Upper lobe of left lung (tissue), 6 donors: Measurements from ENCODE around the gene PPM1H. TPM values are rescaled to one million over a fixed set of nuclear protein-coding genes. Genes with fewer than 3 reads are reported as not detected.

Source experiments
- ATAC-seq, 2 donors: fragments of 200-7000 bp; cut with Tn5 transposase; one replicate each; pipeline ENCODE4 v1.9.1; 2022; ENCODE audit warnings: mild to moderate bottlenecking in 2 of 2, moderate library complexity in 2 of 2; ENCODE audit not compliant: low FRiP score in 2 of 2
- DNase-seq, 2 donors: peaks; one replicate each; pipeline ENCODE4 v3.0.0-alpha.2; 2019 to 2020
- H3K27ac ChIP-seq, 4 donors: fragments of 200-600 bp; sonication (generic); one replicate each; pipeline ENCODE4 v1.5.1; 2016 to 2019
- H3K27me3 ChIP-seq, 4 donors: fragments of 200-600 bp; sonication (generic); one replicate each; pipeline ENCODE4 v1.5.1; 2017 to 2019
- H3K36me3 ChIP-seq, 4 donors: fragments of 200-600 bp; sonication (generic); one replicate each; pipeline ENCODE4 v1.5.1; 2016 to 2019
- H3K4me1 ChIP-seq, 4 donors: fragments of 200-600 bp; sonication (generic); one replicate each; pipeline ENCODE4 v1.5.1; 2018 to 2019
- H3K4me3 ChIP-seq, 4 donors: fragments of 200-600 bp; sonication (generic); one replicate each; pipeline ENCODE4 v1.5.1; 2017 to 2019; ENCODE audit warnings: mild to moderate bottlenecking in 2 of 4, moderate library complexity in 1 of 4
- H3K9me3 ChIP-seq, 4 donors: fragments of 200-600 bp; sonication (generic); one replicate each; pipeline ENCODE4 v1.5.1; 2018 to 2019
- CTCF ChIP-seq, 6 experiments: fragments of 450-650 bp in 4 of 6; fragments of 200-600 bp in 2 of 6; sonication (generic) in 2 of 6; IDR thresholded peaks; one replicate each; pipeline ENCODE4 v1.5.1; 2016 to 2019; ENCODE audit warnings: antibody characterized with exemption in 6 of 6
- EP300 ChIP-seq, 4 donors: sonication (generic); formaldehyde crosslinking; IDR thresholded peaks; one replicate each; pipeline ENCODE4 v1.5.1; 2017; ENCODE audit warnings: antibody characterized with exemption in 4 of 4, control low read depth in 2 of 4
- POLR2A ChIP-seq, 4 donors: fragments of 450-650 bp; IDR thresholded peaks; one replicate each; pipeline ENCODE4 v1.5.1; 2016 to 2017; ENCODE audit warnings: antibody characterized with exemption in 4 of 4, mild to moderate bottlenecking in 2 of 4
- POLR2AphosphoS5 ChIP-seq, 2 donors: sonication (generic); formaldehyde crosslinking; IDR thresholded peaks; one replicate each; pipeline ENCODE4 v1.5.1; 2017; ENCODE audit warnings: antibody characterized with exemption in 2 of 2
- WGBS, 2 donors: methylation state at CpG; one replicate each; pipeline ENCODE4 v1.1.5; 2017 to 2018; 5-methylcytosine and 5-hydroxymethylcytosine counted together
- total RNA-seq, 6 donors: library from RNA; depleted of rRNA in 4 of 6; stranded (reverse); fragments of >200 nt in 4 of 6; gene quantifications; one replicate each; pipeline versions ENCODE4 v1.1.0 to v1.2.1, GENCODE V29; 2016 to 2021
- donor health status: DM: no; HTN: no; CAD: no; lungs with moderate emphysema.
- donor health status: DM: no; HTN: yes; CAD: no; lungs with severe emphysema.

The PPM1H gene
- total RNA-seq, 6 donors from 2014 or later = 4.2 to 14.2 (median 8.4) TPM

GRCh38 chr12:62625228-62625627 is 309.7 kb downstream of the PPM1H start:
- no peak for TF ChIP-seq EP300 (IDR thresholded peaks at IDR 0.05)
- WGBS, 2 donors = 33 to 56% methylated on average over 2 of the region's 2 CpGs
- Histone ChIP-seq H3K4me3 (no peak overlapping the region), H3K36me3 (no peaks in the 10 kb centered on the region), H3K27ac (no peak overlapping the region), H3K4me1 (peaks cover 0 to 8% (median 0%) of the 10 kb centered on the region in 4 donors), H3K9me3 (no peaks in the 10 kb centered on the region), H3K27me3 (no peaks in the 10 kb centered on the region)
- DNase-seq (peak in 1 of 2 donors; percentile 26), ATAC-seq (peak in 1 of 2 donors; percentile 64)

GRCh38 chr12:62622177-62622576 is 312.8 kb downstream of the PPM1H start:
- WGBS, 2 donors = 71 to 79% methylated on average over 2 of the region's 2 CpGs

GRCh38 chr12:62621101-62621638 is 313.8 kb downstream of the PPM1H start:
- Histone ChIP-seq H3K9me3 (no peaks in the 10 kb centered on the region), H3K36me3 (no peaks in the 10 kb centered on the region), H3K4me3 (no peak overlapping the region), H3K27me3 (no peaks in the 10 kb centered on the region), H3K4me1 (peaks cover 0 to 8% (median 0%) of the 10 kb centered on the region in 4 donors), H3K27ac (no peak overlapping the region)
- ATAC-seq (no peak), DNase-seq (no peak)
- TF ChIP-seq POLR2A (IDR thresholded peaks at IDR 0.05) = no peak
- TF ChIP-seq CTCF (IDR thresholded peaks at IDR 0.05) = no peak
- TF ChIP-seq POLR2AphosphoS5 (IDR thresholded peaks at IDR 0.05) = no peak
- TF ChIP-seq EP300 (IDR thresholded peaks at IDR 0.05) = no peak
- 73 to 74% methylated on average over 8 of the region's 8 CpGs for WGBS, 2 donors

More at GRCh38 chr12:62622177-62622576, 312.8 kb downstream of the PPM1H start:
- DNase-seq (no peak), ATAC-seq (no peak)
- Histone ChIP-seq H3K4me1 (peaks cover 0 to 8% (median 0%) of the 10 kb centered on the region in 4 donors), H3K27ac (no peak overlapping the region), H3K4me3 (no peak overlapping the region), H3K27me3 (no peaks in the 10 kb centered on the region), H3K9me3 (no peaks in the 10 kb centered on the region), H3K36me3 (no peaks in the 10 kb centered on the region)
- TF ChIP-seq CTCF (IDR thresholded peaks at IDR 0.05) (no peak), EP300 (IDR thresholded peaks at IDR 0.05) (no peak), POLR2AphosphoS5 (IDR thresholded peaks at IDR 0.05) (no peak), POLR2A (IDR thresholded peaks at IDR 0.05) (no peak)

- WGBS, 2 donors = 56 to 73% methylated on average over 2 of the region's 2 CpGs
- H3K36me3 ChIP-seq = no peaks in the 10 kb centered on the region
- ATAC-seq (no peak), DNase-seq (no peak)
- no peaks in the 10 kb centered on the region for H3K27me3 ChIP-seq
- TF ChIP-seq EP300 (IDR thresholded peaks at IDR 0.05) = no peak
- H3K4me1 ChIP-seq = peaks cover 0 to 4% (median 0%) of the 10 kb centered on the region in 4 donors
- H3K4me3 ChIP-seq = no peak overlapping the region
- H3K9me3 ChIP-seq = no peaks in the 10 kb centered on the region
- no peak overlapping the region for H3K27ac ChIP-seq
Observed at GRCh38 chr12:62618930-62619329, 316.0 kb downstream of the PPM1H start.

GRCh38 chr12:62618319-62618718 is 316.6 kb downstream of the PPM1H start:
- H3K27ac ChIP-seq = no peak overlapping the region
- TF ChIP-seq POLR2AphosphoS5 (IDR thresholded peaks at IDR 0.05) (no peak), EP300 (IDR thresholded peaks at IDR 0.05) (no peak), POLR2A (IDR thresholded peaks at IDR 0.05) (no peak), CTCF (IDR thresholded peaks at IDR 0.05) (no peak)
- H3K4me3 ChIP-seq = no peak overlapping the region
- H3K4me1 ChIP-seq = peaks cover 0 to 4% (median 0%) of the 10 kb centered on the region in 4 donors
- H3K27me3 ChIP-seq = no peaks in the 10 kb centered on the region
- ATAC-seq (no peak), DNase-seq (no peak)
- H3K9me3 ChIP-seq = no peaks in the 10 kb centered on the region
- no peaks in the 10 kb centered on the region for H3K36me3 ChIP-seq

GRCh38 chr12:62613081-62613480 is 321.9 kb downstream of the PPM1H start:
- no peak for TF ChIP-seq POLR2AphosphoS5 (IDR thresholded peaks at IDR 0.05)
- TF ChIP-seq POLR2A (IDR thresholded peaks at IDR 0.05) = no peak
- no peak for TF ChIP-seq EP300 (IDR thresholded peaks at IDR 0.05)
- H3K9me3 ChIP-seq = no peaks in the 10 kb centered on the region
- ATAC-seq (no peak), DNase-seq (no peak)
- 89 to 92% methylated on average over 1 of the region's 1 CpG for WGBS, 2 donors
- H3K36me3 ChIP-seq = peaks cover 0 to 3% (median 0%) of the 10 kb centered on the region in 4 donors
- H3K27me3 ChIP-seq = no peaks in the 10 kb centered on the region
- H3K4me1 ChIP-seq = no peaks in the 10 kb centered on the region
- H3K4me3 ChIP-seq = no peak overlapping the region
- no peak overlapping the region for H3K27ac ChIP-seq
